ENCODE data around the gene NUMBL. TPM values are rescaled to one million over a fixed set of nuclear protein-coding genes. Genes with fewer than 3 reads are reported as not detected.
A peak's percentile ranks its signal among the peaks of the same experiment; 100 is the strongest.

The NUMBL gene
- total and polyA plus RNA-seq, 9 of the 15 experiments (the other 6 are each of a cell fraction or from before 2014, with no cell fraction given) = 0.39 to 38.6 (median 6.6) TPM

DNA sequence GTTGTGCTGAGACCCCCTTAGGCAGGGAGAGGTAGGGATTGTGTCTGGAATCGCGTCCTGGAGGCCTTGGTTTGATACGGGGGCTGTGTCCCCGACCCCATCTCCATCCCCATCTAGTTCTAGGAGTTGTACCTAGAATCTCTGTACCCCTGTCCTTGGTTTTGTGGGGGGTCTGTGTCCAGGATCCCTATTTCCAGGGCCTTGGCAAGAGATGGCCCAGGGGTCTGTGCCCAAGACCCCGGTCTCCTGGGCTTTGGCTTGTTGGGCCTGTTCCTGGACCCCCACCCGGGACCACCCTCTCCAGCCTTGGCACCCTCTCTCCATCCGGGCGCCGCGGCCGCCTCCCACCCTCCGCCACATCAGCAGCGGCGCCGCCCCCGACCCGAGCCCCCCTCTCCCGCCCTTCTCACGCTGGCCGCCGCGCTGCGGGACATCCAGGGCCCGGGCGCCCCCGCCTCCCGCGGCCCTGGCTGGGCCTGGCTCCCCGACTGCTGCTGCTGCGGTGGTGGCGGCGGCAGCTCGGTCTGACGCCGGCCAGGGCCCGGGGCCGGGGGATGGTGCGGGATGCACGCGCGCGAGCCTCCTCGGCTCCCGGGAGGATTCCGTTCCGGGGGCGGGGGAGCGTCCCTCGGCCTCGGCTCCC, at the start of gene NUMBL (continued):
- TF ChIP-seq, protein P1, sequence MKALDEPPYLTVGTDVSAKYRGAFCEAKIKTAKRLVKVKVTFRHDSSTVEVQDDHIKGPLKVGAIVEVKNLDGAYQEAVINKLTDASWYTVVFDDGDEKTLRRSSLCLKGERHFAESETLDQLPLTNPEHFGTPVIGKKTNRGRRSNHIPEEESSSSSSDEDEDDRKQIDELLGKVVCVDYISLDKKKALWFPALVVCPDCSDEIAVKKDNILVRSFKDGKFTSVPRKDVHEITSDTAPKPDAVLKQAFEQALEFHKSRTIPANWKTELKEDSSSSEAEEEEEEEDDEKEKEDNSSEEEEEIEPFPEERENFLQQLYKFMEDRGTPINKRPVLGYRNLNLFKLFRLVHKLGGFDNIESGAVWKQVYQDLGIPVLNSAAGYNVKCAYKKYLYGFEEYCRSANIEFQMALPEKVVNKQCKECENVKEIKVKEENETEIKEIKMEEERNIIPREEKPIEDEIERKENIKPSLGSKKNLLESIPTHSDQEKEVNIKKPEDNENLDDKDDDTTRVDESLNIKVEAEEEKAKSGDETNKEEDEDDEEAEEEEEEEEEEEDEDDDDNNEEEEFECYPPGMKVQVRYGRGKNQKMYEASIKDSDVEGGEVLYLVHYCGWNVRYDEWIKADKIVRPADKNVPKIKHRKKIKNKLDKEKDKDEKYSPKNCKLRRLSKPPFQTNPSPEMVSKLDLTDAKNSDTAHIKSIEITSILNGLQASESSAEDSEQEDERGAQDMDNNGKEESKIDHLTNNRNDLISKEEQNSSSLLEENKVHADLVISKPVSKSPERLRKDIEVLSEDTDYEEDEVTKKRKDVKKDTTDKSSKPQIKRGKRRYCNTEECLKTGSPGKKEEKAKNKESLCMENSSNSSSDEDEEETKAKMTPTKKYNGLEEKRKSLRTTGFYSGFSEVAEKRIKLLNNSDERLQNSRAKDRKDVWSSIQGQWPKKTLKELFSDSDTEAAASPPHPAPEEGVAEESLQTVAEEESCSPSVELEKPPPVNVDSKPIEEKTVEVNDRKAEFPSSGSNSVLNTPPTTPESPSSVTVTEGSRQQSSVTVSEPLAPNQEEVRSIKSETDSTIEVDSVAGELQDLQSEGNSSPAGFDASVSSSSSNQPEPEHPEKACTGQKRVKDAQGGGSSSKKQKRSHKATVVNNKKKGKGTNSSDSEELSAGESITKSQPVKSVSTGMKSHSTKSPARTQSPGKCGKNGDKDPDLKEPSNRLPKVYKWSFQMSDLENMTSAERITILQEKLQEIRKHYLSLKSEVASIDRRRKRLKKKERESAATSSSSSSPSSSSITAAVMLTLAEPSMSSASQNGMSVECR (CRISPR knock-in tag; IDR thresholded peaks at IDR 0.05) = peak; percentile 45; the same call in 1 of the 2 replicates
- TF ChIP-seq, protein P2, sequence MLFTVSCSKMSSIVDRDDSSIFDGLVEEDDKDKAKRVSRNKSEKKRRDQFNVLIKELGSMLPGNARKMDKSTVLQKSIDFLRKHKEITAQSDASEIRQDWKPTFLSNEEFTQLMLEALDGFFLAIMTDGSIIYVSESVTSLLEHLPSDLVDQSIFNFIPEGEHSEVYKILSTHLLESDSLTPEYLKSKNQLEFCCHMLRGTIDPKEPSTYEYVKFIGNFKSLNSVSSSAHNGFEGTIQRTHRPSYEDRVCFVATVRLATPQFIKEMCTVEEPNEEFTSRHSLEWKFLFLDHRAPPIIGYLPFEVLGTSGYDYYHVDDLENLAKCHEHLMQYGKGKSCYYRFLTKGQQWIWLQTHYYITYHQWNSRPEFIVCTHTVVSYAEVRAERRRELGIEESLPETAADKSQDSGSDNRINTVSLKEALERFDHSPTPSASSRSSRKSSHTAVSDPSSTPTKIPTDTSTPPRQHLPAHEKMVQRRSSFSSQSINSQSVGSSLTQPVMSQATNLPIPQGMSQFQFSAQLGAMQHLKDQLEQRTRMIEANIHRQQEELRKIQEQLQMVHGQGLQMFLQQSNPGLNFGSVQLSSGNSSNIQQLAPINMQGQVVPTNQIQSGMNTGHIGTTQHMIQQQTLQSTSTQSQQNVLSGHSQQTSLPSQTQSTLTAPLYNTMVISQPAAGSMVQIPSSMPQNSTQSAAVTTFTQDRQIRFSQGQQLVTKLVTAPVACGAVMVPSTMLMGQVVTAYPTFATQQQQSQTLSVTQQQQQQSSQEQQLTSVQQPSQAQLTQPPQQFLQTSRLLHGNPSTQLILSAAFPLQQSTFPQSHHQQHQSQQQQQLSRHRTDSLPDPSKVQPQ (CRISPR knock-in tag; IDR thresholded peaks at IDR 0.05; ENCODE audit: borderline replicate concordance) = no peak
- TF ChIP-seq RBBP5 (IDR thresholded peaks at IDR 0.05; ENCODE audit: borderline replicate concordance, insufficient read depth, low read length, poor library complexity, severe bottlenecking) (peak; percentile 12), JUN (IDR thresholded peaks at IDR 0.05; ENCODE audit: borderline replicate concordance, low read depth, low read length) (no peak), JUN (CRISPR knock-in tag; IDR thresholded peaks at IDR 0.05; ENCODE audit: borderline replicate concordance) (no peak)

All from K562 (cell line).